ENCODE results near the gene CACHD1. TPM values are rescaled to one million over a fixed set of nuclear protein-coding genes. Genes with fewer than 3 reads are reported as not detected.
A peak's percentile ranks its signal among the peaks of the same experiment; 100 is the strongest.

CACHD1 gene
- total RNA-seq, 1 experiment from 2014 or later = 16.6 TPM

- ChIA-PET POLR2A (no interaction called here), CTCF (no interaction called here)
- Mint-ChIP-seq H3K27ac (ENCODE audit: unreplicated experiment) (no peak overlapping the region), H3K4me1 (ENCODE audit: low read depth, unreplicated experiment) (no peaks in the 10 kb centered on the region), H3K27me3 (ENCODE audit: insufficient read depth, unreplicated experiment) (no peaks in the 10 kb centered on the region), H3K4me3 (ENCODE audit: unreplicated experiment) (no peak overlapping the region), H3K9me3 (ENCODE audit: unreplicated experiment) (no peaks in the 10 kb centered on the region), H3K36me3 (ENCODE audit: insufficient read depth, unreplicated experiment) (no peaks in the 10 kb centered on the region)
- BruUV-seq (replicated peaks) = no TSS peak
- Histone ChIP-seq H3K9me3 (no peaks in the 10 kb centered on the region), H3K36me3 (ENCODE audit: control insufficient read depth, insufficient read depth, low read length) (no peaks in the 10 kb centered on the region), H3K27me3 (replicated peaks; ENCODE audit: control insufficient read depth, insufficient read depth, low read length) (no peaks in the 10 kb centered on the region), H3K4me3 (ENCODE audit: low read depth, low read length) (no peak overlapping the region), H3K4me1 (no peaks in the 10 kb centered on the region)
- DNase-seq = no peak
- no peak for TF ChIP-seq CTCF (IDR thresholded peaks at IDR 0.05; ENCODE audit: insufficient read depth in 1 of 2, low read depth in 1 of 2, low read length in 1 of 2, severe bottlenecking in 1 of 2, unreplicated experiment in 1 of 2)
- intact Hi-C loops (cut with micrococcal nuclease; ENCODE audit: unreplicated experiment) = no loop called here
Observed at GRCh38 chr1:64459743-64460142, 10.2 kb upstream of the CACHD1 start.

DNA sequence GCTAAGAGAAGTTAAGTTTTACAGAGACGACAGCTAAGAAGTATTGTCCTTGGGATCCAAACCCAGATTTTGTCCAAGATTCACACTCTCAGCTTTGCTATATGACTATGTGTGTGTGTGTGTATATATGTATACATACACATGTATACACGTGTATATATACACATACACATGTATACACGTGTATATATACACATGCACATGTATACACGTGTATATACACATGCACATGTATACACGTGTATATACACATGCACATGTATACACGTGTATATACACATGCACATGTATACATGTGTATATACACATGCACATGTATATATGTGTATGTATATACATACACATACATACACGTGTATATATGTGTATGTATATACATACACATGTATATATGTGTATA lies 3.9 kb upstream of the CACHD1 start:
- ChIA-PET POLR2A (no interaction called here), CTCF (no interaction called here)
- H3K36me3 ChIP-seq (ENCODE audit: control insufficient read depth, insufficient read depth, low read length) = no peaks in the 10 kb centered on the region
- H3K4me1 Mint-ChIP-seq (ENCODE audit: low read depth, unreplicated experiment) = peaks cover 7% of the 10 kb centered on the region
- no peaks in the 10 kb centered on the region for H3K27me3 Mint-ChIP-seq (ENCODE audit: insufficient read depth, unreplicated experiment)
- H3K27me3 ChIP-seq (replicated peaks; ENCODE audit: control insufficient read depth, insufficient read depth, low read length) = no peaks in the 10 kb centered on the region
- H3K9me3 ChIP-seq = no peaks in the 10 kb centered on the region
- peaks cover 2% of the 10 kb centered on the region for H3K36me3 Mint-ChIP-seq (ENCODE audit: insufficient read depth, unreplicated experiment)
- H3K27ac Mint-ChIP-seq (ENCODE audit: unreplicated experiment) = no peak overlapping the region
- no peak for DNase-seq
- H3K4me3 Mint-ChIP-seq (ENCODE audit: unreplicated experiment) = no peak overlapping the region
- no peaks in the 10 kb centered on the region for H3K4me1 ChIP-seq
- no peaks in the 10 kb centered on the region for H3K9me3 Mint-ChIP-seq (ENCODE audit: unreplicated experiment)
- no peak overlapping the region for H3K4me3 ChIP-seq (ENCODE audit: low read depth, low read length)
- intact Hi-C loops (cut with micrococcal nuclease; ENCODE audit: unreplicated experiment) = no loop called here
- no peak for TF ChIP-seq CTCF (IDR thresholded peaks at IDR 0.05; ENCODE audit: insufficient read depth in 1 of 2, low read depth in 1 of 2, low read length in 1 of 2, severe bottlenecking in 1 of 2, unreplicated experiment in 1 of 2)
- no TSS peak for BruUV-seq (replicated peaks)

GRCh38 chr1:64469116-64469976 lies 583 bp upstream of the CACHD1 start:
- ChIA-PET CTCF (no interaction called here), POLR2A (no interaction called here)
- Mint-ChIP-seq H3K4me1 (ENCODE audit: low read depth, unreplicated experiment) (peaks cover 7% of the 10 kb centered on the region), H3K27ac (ENCODE audit: unreplicated experiment) (no peak overlapping the region), H3K9me3 (ENCODE audit: unreplicated experiment) (no peaks in the 10 kb centered on the region), H3K4me3 (ENCODE audit: unreplicated experiment) (peak overlapping the region; percentile 100), H3K36me3 (ENCODE audit: insufficient read depth, unreplicated experiment) (peaks cover 10% of the 10 kb centered on the region), H3K27me3 (ENCODE audit: insufficient read depth, unreplicated experiment) (no peaks in the 10 kb centered on the region)
- Histone ChIP-seq H3K9me3 (no peaks in the 10 kb centered on the region), H3K4me1 (no peaks in the 10 kb centered on the region), H3K27me3 (replicated peaks; ENCODE audit: control insufficient read depth, insufficient read depth, low read length) (no peaks in the 10 kb centered on the region), H3K4me3 (ENCODE audit: low read depth, low read length) (peak overlapping the region; percentile 69), H3K36me3 (ENCODE audit: control insufficient read depth, insufficient read depth, low read length) (no peaks in the 10 kb centered on the region)
- intact Hi-C loops (cut with micrococcal nuclease; ENCODE audit: unreplicated experiment) = no loop called here
- DNase-seq = peak in 1 of 2 experiments; percentile 9
- no TSS peak for BruUV-seq (replicated peaks)
- TF ChIP-seq CTCF (IDR thresholded peaks at IDR 0.05; ENCODE audit: insufficient read depth in 1 of 2, low read depth in 1 of 2, low read length in 1 of 2, severe bottlenecking in 1 of 2, unreplicated experiment in 1 of 2) = no peak
